ENCODE measurements around the gene PLIN3. TPM values are rescaled to one million over a fixed set of nuclear protein-coding genes. Genes with fewer than 3 reads are reported as not detected.

The PLIN3 gene
- total RNA-seq, 4 donors from 2014 or later = 53.9 to 193 (median 92.5) TPM

GRCh38 chr19:4831304-4831978, 36.0 kb downstream of the PLIN3 start, which contains the start of gene TICAM1:
TSS of gene TICAM1 (minus strand) at chr19:4831712. CDS start at chr19:4818377, 13,335 bp downstream.
- H3K4me1 ChIP-seq = peaks cover 12 to 20% of the 10 kb centered on the region in 2 donors
- TF ChIP-seq CTCF (IDR thresholded peaks at IDR 0.05 in 4 of 5, conservative IDR thresholded peaks at IDR 0.05 in 1 of 5) (peak in 4 of 5 experiments; percentile 10 to 35 (median 20)), POLR2A (IDR thresholded peaks at IDR 0.05) (peak; percentile 82 to 83)
- DNase-seq (peak; percentile 44 to 70), ATAC-seq (peak; percentile 86 to 90)
- intact Hi-C loops (cut with DNase I; ENCODE audit: low total_unique reads) = loop anchor here (1.0 kb wide), 1 partner anchor 20 kb away; no protein-coding TSS in a partner anchor
- H3K27me3 ChIP-seq = no peaks in the 10 kb centered on the region
- H3K9me3 ChIP-seq = no peaks in the 10 kb centered on the region
- H3K36me3 ChIP-seq = no peaks in the 10 kb centered on the region
- in situ Hi-C loops (cut with MboI; ENCODE audit: low sequenced_read_pairs in 4 of 4) = no loop called here
- H3K4me3 ChIP-seq = peak within 1 kb of the TSS; percentile 83 to 95 (median 92)
- H3K27ac ChIP-seq = peak within 1 kb of the TSS; percentile 89 to 95 (median 92)

GRCh38 chr19:4830768-4831265, 36.6 kb downstream of the PLIN3 start:
- intact Hi-C loops (cut with DNase I; ENCODE audit: low total_unique reads) = loop anchor here (1.0 kb wide), 1 partner anchor 20 kb away; no protein-coding TSS in a partner anchor
- ATAC-seq = peak in 1 of 2 donors; percentile 23
- TF ChIP-seq CTCF (IDR thresholded peaks at IDR 0.05 in 4 of 5, conservative IDR thresholded peaks at IDR 0.05 in 1 of 5) = no peak
- TF ChIP-seq POLR2A (IDR thresholded peaks at IDR 0.05) = no peak
- Histone ChIP-seq H3K27me3 (no peaks in the 10 kb centered on the region), H3K4me3 (peak overlapping the region; percentile 83 to 95 (median 92)), H3K4me1 (peaks cover 12 to 20% of the 10 kb centered on the region in 2 donors), H3K27ac (peak overlapping the region; percentile 89 to 95 (median 92)), H3K9me3 (no peaks in the 10 kb centered on the region), H3K36me3 (no peaks in the 10 kb centered on the region)
- no peak for DNase-seq
- in situ Hi-C loops (cut with MboI; ENCODE audit: low sequenced_read_pairs in 4 of 4) = no loop called here

GRCh38 chr19:4830332-4830731, 37.1 kb downstream of the PLIN3 start:
- intact Hi-C loops (cut with DNase I; ENCODE audit: low total_unique reads) (no loop called here), in situ Hi-C loops (cut with MboI; ENCODE audit: low sequenced_read_pairs in 4 of 4) (no loop called here)
- DNase-seq = no peak
- H3K4me1 ChIP-seq = peaks cover 12 to 20% of the 10 kb centered on the region in 2 donors
- peak overlapping the region in 3 of 4 donors; percentile 83 to 92 (median 92) for H3K4me3 ChIP-seq
- TF ChIP-seq CTCF (IDR thresholded peaks at IDR 0.05 in 4 of 5, conservative IDR thresholded peaks at IDR 0.05 in 1 of 5) (no peak), POLR2A (IDR thresholded peaks at IDR 0.05) (no peak)
- no peaks in the 10 kb centered on the region for H3K27me3 ChIP-seq
- no peak for ATAC-seq
- H3K36me3 ChIP-seq = no peaks in the 10 kb centered on the region
- no peaks in the 10 kb centered on the region for H3K9me3 ChIP-seq
- peak overlapping the region; percentile 89 to 95 (median 92) for H3K27ac ChIP-seq

DNA sequence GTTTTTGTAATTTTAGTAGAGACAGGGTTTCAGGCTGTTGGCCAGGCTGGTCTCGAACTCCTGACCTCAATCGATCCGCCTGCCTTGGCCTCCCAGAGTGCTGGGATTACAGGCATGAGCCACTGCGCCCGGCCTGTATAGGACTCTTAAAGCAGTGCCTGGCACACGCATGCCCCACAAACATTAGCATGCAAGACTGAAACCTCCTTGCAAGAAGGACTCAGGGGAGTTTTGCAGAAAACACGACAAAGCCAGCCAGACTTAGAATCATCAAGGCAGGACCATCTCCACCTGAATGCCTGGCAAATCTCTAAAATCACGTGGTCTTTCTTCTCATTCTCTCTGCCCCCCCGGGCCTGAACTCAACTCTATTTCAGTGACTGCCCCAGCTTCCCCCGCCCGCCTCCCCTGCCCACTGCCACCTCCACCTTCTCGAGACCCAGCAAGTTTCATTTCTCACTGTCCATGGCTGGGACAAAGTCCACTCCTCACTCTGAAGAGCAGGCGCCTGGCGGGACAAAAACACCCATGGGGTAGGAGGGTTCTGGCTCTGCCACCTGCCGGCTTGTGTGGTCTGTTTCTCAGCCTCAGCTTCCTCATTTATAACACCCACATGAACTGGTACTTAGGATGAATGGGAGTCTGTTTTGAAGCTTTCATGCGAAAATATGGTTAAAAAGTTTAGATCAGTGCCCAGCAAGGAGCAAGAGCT, 38.3 kb downstream of the PLIN3 start:
- ATAC-seq (no peak), DNase-seq (no peak)
- in situ Hi-C loops (cut with MboI; ENCODE audit: low sequenced_read_pairs in 4 of 4) (no loop called here), intact Hi-C loops (cut with DNase I; ENCODE audit: low total_unique reads) (no loop called here)
- peaks cover 12 to 20% of the 10 kb centered on the region in 2 donors for H3K4me1 ChIP-seq
- TF ChIP-seq POLR2A (IDR thresholded peaks at IDR 0.05) = no peak
- TF ChIP-seq CTCF (IDR thresholded peaks at IDR 0.05 in 4 of 5, conservative IDR thresholded peaks at IDR 0.05 in 1 of 5) = no peak
- H3K9me3 ChIP-seq = no peaks in the 10 kb centered on the region
- no peaks in the 10 kb centered on the region for H3K27me3 ChIP-seq
- no peak overlapping the region for H3K4me3 ChIP-seq
- peak overlapping the region; percentile 43 to 89 (median 66) for H3K27ac ChIP-seq
- H3K36me3 ChIP-seq = no peaks in the 10 kb centered on the region

Data from gastrocnemius medialis (tissue), 4 donors.